D721Med (cell line): ENCODE data around the gene LAMB4.
A peak's percentile ranks its signal among the peaks of the same experiment; 100 is the strongest.

Experiments used
- DNase-seq: peaks from one replicate; pipeline ENCODE4 v3.0.0; 2011; ENCODE audit warnings: low spot score; ENCODE audit not compliant: insufficient read length
- FAIRE-seq: peaks from 2 replicates; lab custom pipeline; 2011; peaks lifted over from hg19 to GRCh38; lab: Jason Lieb, UNC
- CTCF ChIP-seq: IDR thresholded peaks from 2 replicates; pipeline ENCODE4 v1.5.1; 2012; ENCODE audit warnings: mild to moderate bottlenecking, control low read depth; ENCODE audit not compliant: insufficient read depth; ENCODE audit errors: missing control alignments

The LAMB4 gene

GRCh38 chr7:108135446-108136190 is 5.5 kb upstream of the LAMB4 start:
- DNase-seq = no peak
- no peak for TF ChIP-seq CTCF
- FAIRE-seq = no peak

GRCh38 chr7:108134486-108134885 is 4.3 kb upstream of the LAMB4 start:
- FAIRE-seq (no peak), DNase-seq (no peak)
- no peak for TF ChIP-seq CTCF

GRCh38 chr7:108132551-108133265 is 2.5 kb upstream of the LAMB4 start:
- DNase-seq = no peak
- no peak for TF ChIP-seq CTCF
- peak; percentile 6 for FAIRE-seq

DNA sequence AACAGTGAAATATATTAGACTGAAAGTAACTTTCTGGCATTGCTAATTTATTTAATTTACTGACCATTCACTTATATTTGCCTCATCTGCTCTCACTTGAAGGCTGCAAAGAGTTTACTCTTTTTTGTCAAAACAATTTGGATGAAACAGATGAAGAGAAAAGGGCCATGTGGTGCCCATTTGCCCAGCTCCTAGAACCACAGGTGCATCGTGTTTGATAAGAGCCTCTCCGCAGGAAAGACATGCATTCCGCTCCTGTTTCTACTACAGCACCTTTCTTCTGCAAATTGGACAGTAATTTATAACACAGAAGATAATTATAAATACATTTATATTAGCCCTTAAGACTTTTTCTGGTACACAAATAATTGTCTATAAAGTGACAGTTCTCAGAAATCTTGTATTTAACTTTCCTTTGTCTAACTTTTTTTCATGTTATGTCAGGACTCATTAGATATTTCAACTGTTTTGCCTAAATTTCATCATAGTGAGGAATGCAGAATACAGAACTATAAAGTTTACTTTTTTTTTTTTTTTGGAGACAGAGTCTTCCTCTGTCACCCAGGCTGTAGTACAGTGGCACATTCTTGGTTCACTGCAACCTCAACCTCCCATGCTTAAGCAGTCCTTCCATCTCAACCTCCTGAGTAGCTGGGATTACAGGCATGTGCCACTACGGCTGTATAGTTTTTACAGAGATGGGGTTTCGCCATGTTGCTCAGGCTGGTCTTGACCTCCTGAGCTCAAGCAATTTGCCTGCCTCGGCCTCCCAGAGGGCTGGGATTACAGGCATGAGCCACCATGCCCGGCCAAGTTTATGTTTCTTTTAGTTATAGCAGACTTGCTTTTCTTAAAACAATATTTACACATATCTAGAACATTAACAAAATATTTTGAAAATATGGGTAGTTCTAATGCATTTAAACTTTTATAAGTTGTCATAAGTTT is 869 bp downstream of the LAMB4 start:
- FAIRE-seq (no peak), DNase-seq (no peak)
- TF ChIP-seq CTCF = no peak

DNA sequence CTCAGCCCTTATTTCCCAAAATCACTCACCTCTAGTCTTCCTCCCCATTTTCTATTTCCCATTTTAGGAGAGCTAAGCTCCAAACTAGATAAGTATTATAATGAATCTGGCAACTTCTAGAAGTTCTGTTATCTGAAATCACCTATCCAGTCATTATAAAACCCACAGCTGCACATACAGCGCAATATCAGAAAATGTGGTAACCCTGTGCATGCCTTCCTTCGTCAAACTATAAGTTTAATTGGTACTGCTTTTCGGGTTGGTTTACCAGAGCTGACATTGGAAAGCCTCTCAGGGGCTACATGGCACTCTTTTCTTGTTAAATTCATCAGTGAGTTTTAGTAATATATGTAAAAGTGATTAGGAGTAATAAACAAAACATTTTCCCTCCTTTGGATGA is 1.6 kb downstream of the LAMB4 start:
- DNase-seq (no peak), FAIRE-seq (no peak)
- no peak for TF ChIP-seq CTCF

- FAIRE-seq = no peak
- no peak for TF ChIP-seq CTCF
- DNase-seq = no peak
Measured at GRCh38 chr7:108127461-108127860, 2.7 kb downstream of the LAMB4 start.
